Measurements from ENCODE around the gene COL5A1. TPM values are rescaled to one million over a fixed set of nuclear protein-coding genes. Genes with fewer than 3 reads are reported as not detected.

Gene COL5A1
- total and polyA plus RNA-seq, 11 donors, result 7.6 to 91.3 (median 13.4) TPM

DNA sequence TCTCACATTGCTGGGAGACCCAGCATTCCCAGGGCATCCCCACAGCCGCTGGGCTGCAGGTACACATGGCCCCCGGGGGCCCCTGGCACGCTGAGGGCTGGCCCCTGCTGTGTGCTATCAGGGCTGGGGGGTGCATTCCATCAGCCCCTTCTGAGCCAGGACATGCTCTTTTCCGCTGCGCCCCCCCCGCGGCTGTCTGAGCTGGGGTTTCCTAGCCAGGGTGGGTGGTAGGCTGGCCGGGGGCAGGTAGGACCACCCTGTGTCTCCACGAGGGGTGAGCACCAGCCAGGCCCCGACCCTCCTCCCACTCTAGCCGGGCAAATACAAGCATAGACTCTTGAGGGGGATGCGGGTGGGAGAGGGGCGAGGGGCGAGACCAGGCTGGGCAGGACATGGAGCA lies 180.9 kb downstream of the COL5A1 start:
- 84 to 98% (median 94%) methylated on average over 5 to 14 of the region's 14 CpGs for WGBS, 4 donors
- Histone ChIP-seq H3K27me3 (no peaks in the 10 kb centered on the region), H3K9me3 (no peaks in the 10 kb centered on the region), H3K36me3 (peaks cover 0 to 70% (median 30%) of the 10 kb centered on the region in 9 donors), H3K4me3 (no peak overlapping the region), H3K4me1 (no peaks in the 10 kb centered on the region), H3K27ac (no peak overlapping the region)
- no peak for TF ChIP-seq POLR2A (IDR thresholded peaks at IDR 0.05)
- TF ChIP-seq, protein P1, sequence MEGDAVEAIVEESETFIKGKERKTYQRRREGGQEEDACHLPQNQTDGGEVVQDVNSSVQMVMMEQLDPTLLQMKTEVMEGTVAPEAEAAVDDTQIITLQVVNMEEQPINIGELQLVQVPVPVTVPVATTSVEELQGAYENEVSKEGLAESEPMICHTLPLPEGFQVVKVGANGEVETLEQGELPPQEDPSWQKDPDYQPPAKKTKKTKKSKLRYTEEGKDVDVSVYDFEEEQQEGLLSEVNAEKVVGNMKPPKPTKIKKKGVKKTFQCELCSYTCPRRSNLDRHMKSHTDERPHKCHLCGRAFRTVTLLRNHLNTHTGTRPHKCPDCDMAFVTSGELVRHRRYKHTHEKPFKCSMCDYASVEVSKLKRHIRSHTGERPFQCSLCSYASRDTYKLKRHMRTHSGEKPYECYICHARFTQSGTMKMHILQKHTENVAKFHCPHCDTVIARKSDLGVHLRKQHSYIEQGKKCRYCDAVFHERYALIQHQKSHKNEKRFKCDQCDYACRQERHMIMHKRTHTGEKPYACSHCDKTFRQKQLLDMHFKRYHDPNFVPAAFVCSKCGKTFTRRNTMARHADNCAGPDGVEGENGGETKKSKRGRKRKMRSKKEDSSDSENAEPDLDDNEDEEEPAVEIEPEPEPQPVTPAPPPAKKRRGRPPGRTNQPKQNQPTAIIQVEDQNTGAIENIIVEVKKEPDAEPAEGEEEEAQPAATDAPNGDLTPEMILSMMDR (IDR thresholded peaks at IDR 0.05), result no peak
- DNase-seq (no peak), ATAC-seq (no peak)
- intact Hi-C loops (cut with DNase I), result no loop called here

DNA sequence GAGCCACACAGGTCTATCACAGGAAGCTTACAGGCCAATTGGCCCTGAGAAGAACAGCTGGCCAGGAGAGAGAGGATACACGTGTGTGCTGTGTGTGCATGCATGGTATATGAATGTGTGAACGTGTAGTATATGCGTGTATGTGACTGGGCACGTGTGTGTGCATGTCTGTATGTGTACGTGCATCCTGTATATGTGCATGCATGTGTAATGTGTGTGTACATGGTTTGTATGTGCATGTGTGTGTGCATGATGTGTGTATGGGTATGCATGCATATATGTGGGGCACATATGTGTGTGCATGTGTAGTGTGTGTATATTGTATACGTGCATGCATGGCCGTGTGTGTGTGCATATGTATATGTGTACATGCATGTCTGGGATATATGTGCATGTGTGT lies 182.0 kb downstream of the COL5A1 start:
- TF ChIP-seq POLR2A (IDR thresholded peaks at IDR 0.05), result no peak
- TF ChIP-seq, protein P1 (IDR thresholded peaks at IDR 0.05), result no peak
- no peak overlapping the region for H3K4me3 ChIP-seq
- no peaks in the 10 kb centered on the region for H3K27me3 ChIP-seq
- intact Hi-C loops (cut with DNase I), result no loop called here
- DNase-seq (no peak), ATAC-seq (no peak)
- 93 to 96% (median 94%) methylated on average over 7 of the region's 7 CpGs for WGBS, 4 donors
- H3K9me3 ChIP-seq, result no peaks in the 10 kb centered on the region
- no peak overlapping the region for H3K27ac ChIP-seq
- no peaks in the 10 kb centered on the region for H3K4me1 ChIP-seq
- peaks cover 0 to 63% (median 21%) of the 10 kb centered on the region in 9 donors for H3K36me3 ChIP-seq

DNA sequence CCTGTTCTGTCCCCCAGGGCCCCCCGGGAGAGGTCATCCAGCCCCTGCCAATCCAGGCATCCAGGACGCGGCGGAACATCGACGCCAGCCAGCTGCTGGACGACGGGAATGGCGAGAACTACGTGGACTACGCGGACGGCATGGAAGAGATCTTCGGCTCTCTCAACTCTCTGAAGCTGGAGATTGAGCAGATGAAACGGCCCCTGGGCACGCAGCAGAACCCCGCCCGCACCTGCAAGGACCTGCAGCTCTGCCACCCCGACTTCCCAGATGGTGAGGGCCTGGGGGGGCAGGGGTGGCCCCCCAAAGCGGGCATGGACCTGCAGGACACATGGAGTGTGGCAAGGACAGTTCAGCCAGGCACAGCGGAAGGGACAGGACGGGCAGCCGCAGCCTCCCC lies 183.0 kb downstream of the COL5A1 start:
- 85 to 93% (median 91%) methylated on average over 17 to 23 of the region's 23 CpGs for WGBS, 4 donors
- no peaks in the 10 kb centered on the region for H3K4me1 ChIP-seq
- DNase-seq (no peak), ATAC-seq (no peak)
- intact Hi-C loops (cut with DNase I), result no loop called here
- H3K36me3 ChIP-seq, result peaks cover 0 to 62% (median 14%) of the 10 kb centered on the region in 9 donors
- no peaks in the 10 kb centered on the region for H3K9me3 ChIP-seq
- H3K4me3 ChIP-seq, result no peak overlapping the region
- H3K27me3 ChIP-seq, result no peaks in the 10 kb centered on the region
- H3K27ac ChIP-seq, result no peak overlapping the region
- TF ChIP-seq POLR2A (IDR thresholded peaks at IDR 0.05), result no peak
- TF ChIP-seq, protein P1 (IDR thresholded peaks at IDR 0.05), result no peak

DNA sequence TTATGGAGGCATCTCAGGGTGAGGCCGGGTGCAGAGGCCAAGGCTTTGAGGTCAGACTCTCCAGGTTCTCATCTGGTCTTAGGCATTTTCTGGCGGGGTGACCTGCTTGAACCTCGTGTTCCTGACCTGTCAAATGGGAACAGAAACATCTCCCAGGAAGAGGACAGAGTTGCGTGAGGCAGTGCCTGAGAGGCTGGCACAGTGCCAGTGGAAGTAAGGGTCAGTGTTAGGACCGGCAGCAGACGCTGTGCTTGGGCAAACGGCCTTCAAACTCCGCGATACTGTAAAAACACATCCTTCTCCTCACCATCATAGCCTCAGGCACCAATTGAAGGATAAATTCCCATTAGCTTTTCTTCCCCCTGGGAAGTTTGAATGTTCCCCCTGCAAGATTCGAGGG lies 183.4 kb downstream of the COL5A1 start:
- ATAC-seq, result no peak
- no peak for DNase-seq
- WGBS, 4 donors, result 63 to 79% (median 73%) methylated on average over 10 of the region's 10 CpGs
- H3K27ac ChIP-seq, result no peak overlapping the region
- no peaks in the 10 kb centered on the region for H3K4me1 ChIP-seq
- intact Hi-C loops (cut with DNase I), result no loop called here
- TF ChIP-seq POLR2A (IDR thresholded peaks at IDR 0.05), result no peak
- TF ChIP-seq, protein P1 (IDR thresholded peaks at IDR 0.05), result no peak
- H3K9me3 ChIP-seq, result no peaks in the 10 kb centered on the region
- no peak overlapping the region for H3K4me3 ChIP-seq
- H3K27me3 ChIP-seq, result no peaks in the 10 kb centered on the region
- peaks cover 0 to 61% (median 12%) of the 10 kb centered on the region in 9 donors for H3K36me3 ChIP-seq

Data from heart left ventricle (tissue), 16 donors.